Panc1 (cell line): ENCODE data around the gene TTC27. TPM values are rescaled to one million over a fixed set of nuclear protein-coding genes. Genes with fewer than 3 reads are reported as not detected.

Experiments
- ATAC-seq: fragments of 200-7000 bp; cut with Tn5 transposase; 2 replicates; pipeline ENCODE4 v1.9.1; 2020; ENCODE audit warnings: mild to moderate bottlenecking, moderate library complexity
- BruUV-seq: library from RNA; stranded (reverse); fragments of 400-500 nt; replicated peaks from 2 replicates; lab custom pipeline; 2021; lab: Mats Ljungman, UMichigan
- CTCF ChIA-PET: fragments of 300-600 bp; sonication (Branson Sonifier 250); formaldehyde crosslinking; loops from one replicate; lab custom pipeline; 2022; ENCODE audit warnings: antibody characterized with exemption; lab: Charles Lee
- POLR2A ChIA-PET: fragments of 300-600 bp; sonication (Branson Sonifier 250); formaldehyde crosslinking; loops from one replicate; lab custom pipeline; 2022; ENCODE audit warnings: antibody characterized with exemption; lab: Charles Lee
- DNase-seq: peaks from one replicate; pipeline ENCODE4 v3.0.0-alpha.2; 2010; ENCODE audit warnings: low read depth, low spot score
- H3K27ac ChIP-seq: 2 replicates; pipeline ENCODE4 v1.5.1; 2011; ENCODE audit warnings: mild to moderate bottlenecking, low read length, inconsistent platforms
- H3K27me3 ChIP-seq: fragments of 200-500 bp; sonication (Bioruptor generic); 2 replicates; pipeline ENCODE4 v1.6.0; 2014; ENCODE audit warnings: low read length, inconsistent platforms; ENCODE audit not compliant: control insufficient read depth, insufficient read depth
- H3K36me3 ChIP-seq: fragments of 200-500 bp; sonication (Bioruptor generic); 2 replicates; pipeline ENCODE4 v1.5.1; 2014; ENCODE audit warnings: inconsistent platforms, mild to moderate bottlenecking, low read length, moderate library complexity; ENCODE audit not compliant: control insufficient read depth, insufficient read depth
- H3K4me1 ChIP-seq: 2 replicates; pipeline ENCODE4 v1.5.1; 2011; ENCODE audit warnings: inconsistent platforms, mild to moderate bottlenecking, low read length, moderate library complexity; ENCODE audit not compliant: control insufficient read depth, insufficient read depth
- H3K4me3 ChIP-seq, 2 experiments: 2 replicates each; pipeline ENCODE4 v1.5.1; 2011 to 2012; ENCODE audit warnings: low read depth in 2 of 2, low read length in 2 of 2, mild to moderate bottlenecking in 2 of 2, inconsistent platforms in 1 of 2, moderate library complexity in 1 of 2
- H3K9me3 ChIP-seq: fragments of 200-500 bp; sonication (Bioruptor generic); 2 replicates; pipeline ENCODE4 v1.5.1; 2014; ENCODE audit warnings: low read depth, mild to moderate bottlenecking, inconsistent platforms, low read length, moderate library complexity; ENCODE audit not compliant: control insufficient read depth, insufficient read depth
- CTCF ChIP-seq: fragments of 450-650 bp; IDR thresholded peaks from 2 replicates; pipeline ENCODE4 v1.5.1; 2017; ENCODE audit warnings: mild to moderate bottlenecking
- POLR2AphosphoS5 ChIP-seq: IDR thresholded peaks from 2 replicates; pipeline ENCODE4 v1.6.1; 2012; ENCODE audit warnings: mild to moderate bottlenecking, low read depth, low read length, moderate library complexity
- REST ChIP-seq, 2 experiments: IDR thresholded peaks; 2 replicates each; pipeline ENCODE4 v1.6.1; 2011 to 2012; ENCODE audit warnings: low read depth in 2 of 2, control low read depth in 1 of 2, low read length in 1 of 2, mild to moderate bottlenecking in 1 of 2, moderate library complexity in 1 of 2; ENCODE audit not compliant: insufficient read depth in 1 of 2
- SIN3A ChIP-seq: IDR thresholded peaks from 2 replicates; pipeline ENCODE4 v1.6.1; 2012; ENCODE audit warnings: low read depth, mild to moderate bottlenecking, low read length, moderate library complexity, borderline replicate concordance; ENCODE audit not compliant: insufficient read depth
- TCF7L2 ChIP-seq: IDR thresholded peaks from 2 replicates; pipeline ENCODE4 v1.6.1; 2011; ENCODE audit warnings: mild to moderate bottlenecking, low read depth, low read length, inconsistent platforms
- in situ Hi-C: cut with HindIII; loops from 2 replicates; pipeline ENCODE4 v1.10.0; 2016; ENCODE audit warnings: low sequenced_read_pairs, low pct_unique_long_range_greater_than_20kb
- intact Hi-C: fragments of 100-400 bp; cut with micrococcal nuclease; formaldehyde crosslinking; loops from one replicate; pipeline ENCODE4 v1.10.0; 2022; ENCODE audit not compliant: unreplicated experiment
- total RNA-seq: library from RNA; stranded (reverse); gene quantifications from one replicate; pipeline ENCODE4 v1.2.1, GENCODE V29; 2021; ENCODE audit not compliant: unreplicated experiment

The TTC27 gene
- total RNA-seq, 1 experiment from 2014 or later = 24.7 TPM

DNA sequence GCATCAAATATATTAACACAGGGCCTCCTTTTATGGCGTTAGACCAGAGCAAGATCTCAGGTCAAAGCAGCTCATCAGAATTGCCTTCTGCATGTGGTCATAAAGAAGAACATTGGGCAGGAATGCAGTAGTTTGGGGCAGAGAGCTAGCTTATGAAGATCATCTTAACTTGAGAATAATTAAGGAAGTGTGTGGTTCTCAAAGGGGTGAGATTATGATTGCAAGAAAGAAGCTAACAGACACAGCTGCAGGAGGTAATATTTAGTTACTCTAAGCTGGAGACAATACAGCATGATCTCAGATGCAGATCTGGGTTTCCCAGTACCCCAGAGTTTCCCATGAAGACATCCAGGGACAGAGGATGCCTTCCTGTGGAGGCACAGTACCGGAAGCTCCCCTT is 91.6 kb downstream of the TTC27 start:
- Histone ChIP-seq H3K9me3 (no peaks in the 10 kb centered on the region), H3K4me1 (no peaks in the 10 kb centered on the region), H3K36me3 (no peaks in the 10 kb centered on the region), H3K27me3 (no peaks in the 10 kb centered on the region), H3K4me3 (no peak overlapping the region), H3K27ac (no peak overlapping the region)
- DNase-seq (no peak), ATAC-seq (no peak)
- ChIA-PET POLR2A (interaction anchor here (0.9 kb wide), 1 partner anchor 19 kb away, joined by 3 read pairs; no protein-coding TSS in a partner anchor), CTCF (no interaction called here)
- intact Hi-C loops (no loop called here), in situ Hi-C loops (no loop called here)
- TF ChIP-seq REST (IDR thresholded peaks at IDR 0.05; ENCODE audit: insufficient read depth in 1 of 2, low read depth in 2 of 2, low read length in 1 of 2) (no peak), SIN3A (no peak), TCF7L2 (no peak), CTCF (no peak), POLR2AphosphoS5 (no peak)
- BruUV-seq = no TSS peak

DNA sequence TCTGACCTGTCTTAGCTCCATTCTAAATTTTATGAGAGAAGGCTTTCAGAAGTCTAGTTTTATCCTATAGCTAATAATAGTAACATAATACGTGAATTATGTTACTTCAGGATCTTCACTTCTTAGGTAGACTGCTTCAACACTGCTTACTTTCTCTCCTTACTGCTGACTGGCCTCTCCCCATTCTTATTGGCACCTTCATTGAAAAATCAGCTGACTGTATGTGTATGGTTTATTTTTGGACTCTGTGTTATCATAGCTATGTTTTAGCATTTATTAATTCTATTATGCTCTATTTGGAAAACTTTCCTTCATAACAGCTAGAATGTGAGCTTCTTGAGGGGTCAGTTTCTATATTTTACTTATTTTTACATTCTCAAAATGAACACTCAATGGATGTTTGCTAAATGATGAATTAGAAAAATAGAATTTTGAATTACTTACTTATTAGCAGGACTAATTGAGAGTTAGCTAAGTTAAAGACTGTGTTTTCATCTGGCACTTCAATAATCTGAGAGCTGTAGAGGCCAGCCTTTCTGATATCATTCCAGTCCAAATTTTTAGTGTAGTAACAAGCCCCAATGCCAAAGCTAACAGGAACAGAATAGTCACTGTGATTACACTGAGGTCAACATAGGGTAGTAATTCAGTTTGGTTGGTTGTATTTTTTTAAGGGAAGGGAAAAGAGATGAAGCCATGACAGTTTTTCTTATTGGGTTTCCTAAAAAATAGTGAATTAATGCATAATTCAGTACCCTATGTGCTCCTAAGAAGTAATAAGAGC is 92.3 kb downstream of the TTC27 start:
- no peaks in the 10 kb centered on the region for H3K4me1 ChIP-seq
- H3K4me3 ChIP-seq = no peak overlapping the region
- DNase-seq (no peak), ATAC-seq (no peak)
- no peaks in the 10 kb centered on the region for H3K36me3 ChIP-seq
- intact Hi-C loops (no loop called here), in situ Hi-C loops (no loop called here)
- ChIA-PET CTCF (no interaction called here), POLR2A (interaction anchor here (0.7 to 0.9 kb wide), 2 partner anchors 10 to 18 kb away, joined by 3 read pairs; no protein-coding TSS in a partner anchor)
- TF ChIP-seq SIN3A = no peak
- TF ChIP-seq REST (IDR thresholded peaks at IDR 0.05; ENCODE audit: insufficient read depth in 1 of 2, low read depth in 2 of 2, low read length in 1 of 2) = no peak
- no peak for TF ChIP-seq CTCF
- no peak for TF ChIP-seq POLR2AphosphoS5
- TF ChIP-seq TCF7L2 = no peak
- H3K27ac ChIP-seq = no peak overlapping the region
- no TSS peak for BruUV-seq
- no peaks in the 10 kb centered on the region for H3K27me3 ChIP-seq
- H3K9me3 ChIP-seq = no peaks in the 10 kb centered on the region
